Measurements from ENCODE around the gene KIF1A.

KIF1A gene

DNA sequence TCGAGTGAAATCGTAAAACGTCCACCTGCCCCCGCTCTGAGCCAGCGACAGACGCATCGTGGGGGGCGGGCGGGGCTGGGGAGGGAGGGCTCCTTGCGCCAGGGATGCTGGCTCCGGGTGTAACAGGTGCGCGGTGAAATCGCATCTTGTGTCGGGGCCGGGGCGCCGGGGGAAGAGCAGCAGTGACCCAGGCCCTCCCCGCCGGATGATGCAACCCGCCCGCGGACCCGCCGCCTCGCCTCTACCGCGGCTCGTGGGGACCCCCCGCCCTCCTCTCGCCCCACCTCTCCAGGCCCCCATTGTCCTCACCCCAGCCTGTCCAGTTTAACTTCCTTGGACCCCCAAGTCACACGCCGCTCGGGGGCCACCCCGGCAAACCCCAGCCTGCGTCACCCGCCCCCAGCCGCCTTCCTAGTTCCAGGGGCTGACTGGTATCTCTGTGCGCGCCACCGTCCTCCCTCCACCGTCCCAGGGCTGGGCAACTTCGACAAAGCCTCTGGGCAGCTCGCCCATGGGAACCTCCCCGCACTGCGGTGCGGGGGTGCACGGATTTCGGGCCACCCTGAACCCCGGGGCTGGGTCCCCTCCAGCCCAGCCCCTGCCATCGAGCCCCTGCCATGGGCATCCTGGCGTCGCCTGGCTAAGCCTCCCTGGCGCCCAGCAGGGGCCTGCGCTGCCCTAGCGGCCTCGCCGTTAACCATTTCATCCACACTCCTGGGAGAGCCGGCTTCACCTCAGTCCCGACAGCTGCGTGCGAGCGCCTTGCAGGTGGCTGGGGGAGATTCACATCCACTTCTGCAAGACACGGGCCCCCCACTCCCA lies 799 bp upstream of the KIF1A start:
- no peak for DNase-seq (ENCODE audit: low read depth in 3 of 3)

DNA sequence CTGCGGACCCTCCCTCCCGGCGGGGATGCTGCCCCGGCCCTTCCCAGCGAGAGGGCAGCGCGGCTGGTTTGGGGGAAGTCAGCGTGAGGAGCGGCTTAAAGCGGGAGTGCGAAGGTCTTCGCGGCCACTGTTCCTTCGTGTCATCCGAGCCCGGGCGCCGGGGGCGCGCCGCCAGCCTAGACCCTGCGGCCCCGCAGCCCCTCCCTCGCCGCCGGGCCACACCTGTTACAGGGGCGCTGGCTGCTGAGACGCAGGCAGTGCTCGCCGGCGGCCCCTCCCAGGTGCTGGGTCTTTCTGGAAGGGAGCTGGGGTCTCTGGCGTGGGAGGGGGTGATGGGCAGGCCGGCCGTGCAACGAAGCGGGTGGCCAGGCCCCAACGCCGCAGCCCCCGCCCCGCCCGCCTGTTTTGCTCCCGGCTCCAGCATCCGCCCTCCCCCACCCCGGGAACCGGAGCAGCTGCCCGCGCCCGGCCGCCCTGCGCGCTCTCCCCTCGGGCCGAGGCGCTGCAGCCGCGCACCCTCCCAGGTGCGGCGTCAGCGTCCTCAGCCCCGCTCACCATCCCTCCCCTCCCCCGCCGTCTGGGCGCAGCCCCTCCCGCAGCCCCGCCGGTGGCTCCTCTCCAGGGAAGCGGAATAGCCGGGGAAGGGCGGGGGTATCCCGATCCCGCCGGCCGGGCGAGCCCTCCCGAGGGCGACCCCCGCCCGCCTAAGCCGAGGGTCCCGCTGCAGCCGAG lies 727 bp downstream of the KIF1A start:
- no peak for DNase-seq (ENCODE audit: low read depth in 3 of 3)

DNA sequence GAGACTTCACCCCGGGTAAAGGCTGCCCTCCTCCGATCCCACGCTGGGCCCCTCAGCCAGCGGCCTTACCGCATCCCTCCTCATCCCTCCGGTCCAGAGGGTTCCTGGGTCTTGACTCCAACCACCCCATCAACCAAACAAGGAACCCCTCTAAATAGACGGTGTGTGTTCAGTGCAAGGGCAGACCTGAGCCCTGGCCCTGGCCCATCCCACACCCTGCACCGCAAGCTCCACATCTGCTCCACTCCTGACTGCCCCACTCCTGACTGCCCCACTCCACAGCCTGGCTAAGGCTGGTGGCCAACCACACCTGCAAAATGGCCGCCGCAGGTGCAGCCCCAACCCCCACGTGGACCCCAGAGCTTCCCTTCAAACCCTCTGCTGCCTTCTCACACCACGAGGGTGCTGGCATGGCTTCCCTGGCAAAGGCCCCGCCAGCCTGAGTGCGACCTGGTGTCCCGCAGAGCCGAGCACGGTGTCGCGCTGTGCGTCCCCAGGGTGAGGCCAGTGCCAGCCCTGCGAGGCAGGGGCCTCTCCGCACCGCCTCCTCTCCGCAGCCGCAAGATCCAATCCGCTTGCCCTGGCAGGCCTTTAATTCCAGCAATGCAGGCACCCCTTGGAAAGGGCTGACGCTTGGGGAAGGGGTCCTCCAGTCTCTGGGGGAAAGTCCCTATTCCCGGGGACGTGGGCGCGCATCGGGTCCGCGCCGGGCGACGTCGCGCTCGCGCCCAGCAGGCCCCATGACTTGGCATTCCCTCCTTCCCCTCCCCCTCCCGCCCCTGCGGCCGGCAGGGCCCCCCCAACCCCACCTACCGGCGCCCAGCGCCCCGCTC lies 1.5 kb downstream of the KIF1A start:
- no peak for DNase-seq (ENCODE audit: low read depth in 3 of 3)

DNA sequence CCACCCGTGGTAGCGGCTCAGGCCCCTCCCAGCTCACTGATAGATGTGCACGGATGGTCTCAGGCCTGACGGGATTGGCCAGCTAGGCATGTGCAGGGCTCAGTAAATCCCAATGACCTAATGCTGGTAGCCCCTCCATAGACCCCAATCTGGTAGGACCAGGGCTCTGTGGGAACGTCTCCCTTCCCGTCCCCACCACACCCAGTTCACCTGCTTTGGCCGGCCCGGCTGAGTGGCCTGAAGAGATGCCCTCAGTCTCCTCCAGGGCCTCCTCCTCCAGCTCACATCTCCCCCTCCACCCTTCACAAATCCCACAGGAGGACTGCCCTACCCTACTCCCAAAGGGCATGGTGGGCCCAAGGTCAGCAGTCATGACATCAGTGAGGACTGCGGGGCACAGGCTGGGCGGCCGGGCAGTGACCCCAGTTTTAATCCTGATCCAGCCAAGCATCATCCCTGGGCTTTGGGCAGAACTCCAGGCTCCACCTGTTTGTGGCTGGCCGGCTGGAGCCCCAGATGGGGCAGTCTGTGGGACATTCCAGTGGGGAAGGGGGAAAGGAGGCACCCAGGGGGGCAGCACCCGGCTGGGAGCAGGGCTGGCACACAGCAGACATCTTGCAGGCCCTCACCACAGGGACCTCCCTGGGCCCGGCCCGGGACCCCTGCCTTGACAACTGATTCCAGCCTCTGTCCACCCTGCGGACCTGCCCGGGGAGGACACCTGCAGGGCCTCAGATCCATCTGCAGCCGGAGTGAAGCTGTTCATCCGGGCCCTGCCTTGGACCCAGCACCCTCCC lies 2.3 kb downstream of the KIF1A start:
- DNase-seq (ENCODE audit: low read depth in 3 of 3): no peak

DNA sequence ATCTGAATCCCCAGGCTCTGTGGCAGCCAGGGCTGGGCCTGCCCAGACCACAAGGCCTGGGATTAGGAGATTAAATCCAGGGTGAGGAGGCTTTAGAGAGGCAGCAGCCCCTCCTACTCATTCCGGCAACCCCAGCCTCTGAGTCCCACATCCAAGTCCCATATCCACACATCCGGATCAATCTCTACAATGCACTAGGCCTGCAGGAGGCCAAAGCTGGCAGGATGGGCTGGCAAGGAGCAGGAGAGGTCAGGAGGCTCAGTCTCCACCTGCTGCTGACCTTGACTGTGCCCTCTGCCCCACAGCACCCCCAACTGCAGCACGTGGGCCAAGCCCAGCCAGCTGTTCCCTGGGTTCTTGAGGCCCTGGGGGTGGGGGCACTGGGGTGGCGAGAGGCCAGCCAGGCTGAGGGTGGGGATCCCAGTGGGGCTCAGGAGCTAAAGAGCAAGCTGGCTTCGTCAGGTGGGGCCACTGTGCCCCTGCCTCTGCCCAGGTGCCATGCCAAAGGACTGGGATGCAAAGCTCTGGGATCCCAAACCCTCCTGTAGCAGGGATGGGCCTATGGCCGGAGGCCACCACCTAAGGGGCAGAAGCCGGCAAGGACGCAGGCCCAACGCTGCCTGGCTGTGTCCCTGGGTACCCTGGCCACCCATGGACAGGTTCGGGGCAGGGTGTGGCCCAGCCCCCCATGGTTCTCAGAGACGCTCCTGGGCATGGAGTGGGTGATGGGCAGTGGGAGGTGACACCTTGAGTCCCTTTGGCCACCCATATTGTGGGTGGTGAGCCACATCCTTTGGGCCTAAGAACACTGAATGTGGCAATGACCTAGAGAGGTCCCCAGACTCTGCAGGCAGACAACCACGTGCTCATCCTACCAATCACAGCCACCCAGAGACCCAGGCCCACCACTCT lies 3.2 kb downstream of the KIF1A start:
- DNase-seq (ENCODE audit: low read depth in 3 of 3): no peak

DNA sequence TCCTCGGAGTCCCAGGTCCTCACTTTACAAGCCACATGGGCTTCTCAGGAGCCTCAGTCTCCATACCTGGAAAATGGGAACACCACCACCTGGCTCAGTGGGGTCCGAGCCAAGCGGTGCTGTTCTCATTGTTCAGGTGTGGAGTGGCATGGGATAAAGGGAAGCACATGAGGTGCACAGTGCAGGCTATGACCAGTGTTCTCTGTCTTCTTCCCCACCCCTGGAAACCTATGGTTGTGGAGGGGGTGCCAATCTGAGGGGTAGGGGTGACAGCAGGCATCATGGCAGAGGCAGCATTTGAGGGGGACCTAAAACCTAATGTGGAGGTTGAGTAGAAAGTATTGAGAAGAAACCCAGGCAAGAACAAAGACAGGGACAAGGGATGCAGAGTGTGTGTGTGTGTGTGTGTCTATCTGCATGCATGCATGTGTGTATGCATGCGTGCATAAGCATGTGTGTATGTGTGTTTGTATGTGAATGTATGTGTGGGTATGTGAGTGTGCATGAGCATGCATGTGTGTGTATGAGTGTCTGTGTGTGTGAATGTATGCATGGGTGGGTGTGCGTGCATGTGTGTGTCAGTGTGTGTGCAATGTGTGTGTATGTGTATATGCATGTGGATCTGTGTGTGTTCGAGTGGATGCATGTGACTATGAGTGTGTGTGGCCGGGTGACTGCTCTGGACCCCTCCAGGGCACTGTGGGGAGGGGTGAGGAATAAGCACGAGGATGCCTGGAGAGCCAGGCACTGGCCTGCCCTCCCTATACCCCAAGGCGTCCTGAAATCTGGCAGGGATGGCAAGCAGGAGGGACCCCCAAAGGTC lies 4.0 kb downstream of the KIF1A start:
- no peak for DNase-seq (ENCODE audit: low read depth in 3 of 3)

DNA sequence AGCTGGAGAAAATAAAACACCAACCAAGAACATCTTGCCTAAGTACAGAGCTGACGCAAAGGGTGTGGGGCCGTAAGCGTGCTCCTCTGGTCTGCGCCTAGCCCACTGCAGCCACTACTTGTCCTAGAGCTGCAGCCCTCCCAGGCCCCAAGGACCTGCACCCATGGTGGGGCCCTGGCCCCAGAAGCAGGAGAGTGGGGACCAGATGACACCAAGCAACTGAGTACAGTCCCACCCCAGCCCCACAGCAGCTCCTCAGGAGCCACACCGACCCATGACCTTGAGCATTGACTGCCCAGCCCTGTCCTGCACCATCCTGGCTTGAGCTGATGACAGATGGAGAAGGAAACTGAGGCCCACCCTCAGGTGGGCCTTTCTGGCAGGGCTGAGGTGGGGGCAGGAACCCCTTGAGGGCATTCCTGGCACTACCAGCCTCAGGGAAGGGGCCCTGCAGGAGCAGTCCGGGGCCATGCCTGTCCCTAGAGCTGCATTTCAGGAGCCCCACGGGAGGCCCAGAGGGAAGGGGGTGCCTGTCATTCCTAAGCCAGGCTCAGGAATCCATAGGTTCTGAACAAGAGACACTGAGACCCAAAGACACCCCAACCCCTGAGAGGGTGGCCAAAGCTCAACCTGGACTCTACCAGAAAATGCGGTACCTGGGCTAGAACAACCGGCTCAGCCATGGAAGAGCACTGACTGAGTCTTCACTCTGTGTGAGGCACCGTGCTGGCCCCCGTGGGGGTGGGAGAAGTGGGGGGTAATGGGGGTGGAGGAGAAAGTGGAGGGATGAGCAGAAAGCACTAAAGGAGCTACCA lies 4.9 kb downstream of the KIF1A start:
- DNase-seq (ENCODE audit: low read depth in 3 of 3): no peak

DNA sequence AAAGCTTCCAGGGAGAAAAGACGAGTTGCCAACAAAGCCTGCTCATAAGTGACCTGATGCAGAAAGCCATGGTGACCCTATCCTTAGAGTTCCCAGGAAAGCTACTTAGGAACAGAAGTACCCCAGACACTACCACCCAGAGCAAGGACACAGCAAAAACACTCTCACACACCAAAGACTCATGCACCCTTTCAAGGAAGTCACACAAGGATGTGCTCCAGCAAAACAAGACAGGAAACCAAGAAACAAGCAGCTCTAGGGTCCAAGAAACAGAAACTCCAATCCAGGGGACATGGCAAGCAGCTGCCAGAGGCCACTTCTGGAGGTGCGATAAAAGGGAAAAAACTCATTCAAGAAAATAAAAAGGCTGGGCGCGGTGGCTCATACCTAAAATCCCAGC lies 5.7 kb downstream of the KIF1A start:
- no peak for DNase-seq (ENCODE audit: low read depth in 3 of 3)

DNA sequence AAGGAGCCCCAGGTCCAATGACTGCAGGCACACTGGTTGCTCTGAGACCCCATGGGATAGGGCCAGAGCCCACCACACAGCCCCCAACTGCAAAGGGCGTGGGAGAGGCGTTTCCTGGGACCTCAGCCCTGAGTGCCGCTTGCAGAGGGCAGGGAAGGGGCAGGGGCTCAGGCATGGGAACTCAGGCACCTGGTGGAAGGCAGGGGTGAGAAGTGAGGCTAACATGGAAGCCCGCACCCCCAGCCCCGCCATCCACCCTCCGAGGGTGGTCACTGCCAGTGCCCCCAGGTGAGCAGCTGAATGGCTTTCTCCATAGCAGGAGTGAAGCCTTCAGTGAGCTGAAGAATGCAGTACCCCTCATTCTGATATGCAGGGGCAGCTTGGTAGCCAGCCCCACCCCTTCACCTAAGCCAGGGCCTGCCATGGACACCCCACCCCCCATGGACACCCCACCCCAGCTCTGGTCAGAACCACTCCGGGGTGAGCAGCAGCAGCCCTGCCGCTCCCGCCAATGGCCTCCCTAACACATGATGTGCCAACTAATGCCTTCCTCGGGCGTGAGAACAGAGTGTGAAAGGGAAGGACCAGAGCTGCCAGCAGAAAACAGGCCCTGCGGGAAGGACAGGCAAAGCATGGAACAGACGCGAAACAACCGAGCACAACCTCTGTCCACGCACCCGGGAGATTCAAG lies 6.6 kb downstream of the KIF1A start:
- no peak for DNase-seq (ENCODE audit: low read depth in 3 of 3)

DNA sequence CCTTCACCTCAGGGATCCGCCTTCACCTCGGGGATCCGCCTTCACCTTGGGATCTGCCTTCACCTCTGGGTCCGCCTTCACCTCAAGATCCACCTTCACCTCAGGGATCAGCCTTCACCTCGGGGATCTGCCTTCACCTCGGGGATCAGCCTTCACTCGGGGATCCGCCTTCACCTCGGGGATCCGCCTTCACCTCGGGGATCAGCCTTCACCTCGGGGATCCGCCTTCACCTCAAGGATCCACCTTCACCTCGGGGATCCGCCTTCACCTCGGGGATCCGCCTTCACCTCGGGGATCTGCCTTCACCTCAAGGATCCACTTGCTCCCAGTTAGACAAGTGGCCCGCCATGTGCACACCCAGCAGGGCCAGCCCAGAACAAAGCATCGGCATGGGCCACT lies 7.3 kb downstream of the KIF1A start:
- DNase-seq (ENCODE audit: low read depth in 3 of 3): no peak

DNA sequence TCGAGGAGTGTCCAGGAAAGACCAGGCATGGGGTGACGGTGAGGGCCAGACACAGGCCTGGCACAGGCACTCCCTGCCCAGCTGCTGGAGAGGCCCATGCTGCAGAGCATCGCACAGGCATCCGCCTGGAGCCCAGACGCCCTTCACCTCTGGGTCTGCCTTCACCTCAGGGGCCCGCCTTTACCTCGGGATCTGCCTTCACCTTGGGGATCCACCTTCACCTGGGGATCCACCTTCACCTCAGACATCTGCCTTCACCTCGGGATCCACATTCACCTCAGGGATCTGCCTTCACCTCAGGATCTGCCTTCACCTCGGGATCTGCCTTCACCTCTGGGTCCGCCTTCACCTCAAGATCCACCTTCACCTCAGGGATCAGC lies 7.7 kb downstream of the KIF1A start:
- no peak for DNase-seq (ENCODE audit: low read depth in 3 of 3)

DNA sequence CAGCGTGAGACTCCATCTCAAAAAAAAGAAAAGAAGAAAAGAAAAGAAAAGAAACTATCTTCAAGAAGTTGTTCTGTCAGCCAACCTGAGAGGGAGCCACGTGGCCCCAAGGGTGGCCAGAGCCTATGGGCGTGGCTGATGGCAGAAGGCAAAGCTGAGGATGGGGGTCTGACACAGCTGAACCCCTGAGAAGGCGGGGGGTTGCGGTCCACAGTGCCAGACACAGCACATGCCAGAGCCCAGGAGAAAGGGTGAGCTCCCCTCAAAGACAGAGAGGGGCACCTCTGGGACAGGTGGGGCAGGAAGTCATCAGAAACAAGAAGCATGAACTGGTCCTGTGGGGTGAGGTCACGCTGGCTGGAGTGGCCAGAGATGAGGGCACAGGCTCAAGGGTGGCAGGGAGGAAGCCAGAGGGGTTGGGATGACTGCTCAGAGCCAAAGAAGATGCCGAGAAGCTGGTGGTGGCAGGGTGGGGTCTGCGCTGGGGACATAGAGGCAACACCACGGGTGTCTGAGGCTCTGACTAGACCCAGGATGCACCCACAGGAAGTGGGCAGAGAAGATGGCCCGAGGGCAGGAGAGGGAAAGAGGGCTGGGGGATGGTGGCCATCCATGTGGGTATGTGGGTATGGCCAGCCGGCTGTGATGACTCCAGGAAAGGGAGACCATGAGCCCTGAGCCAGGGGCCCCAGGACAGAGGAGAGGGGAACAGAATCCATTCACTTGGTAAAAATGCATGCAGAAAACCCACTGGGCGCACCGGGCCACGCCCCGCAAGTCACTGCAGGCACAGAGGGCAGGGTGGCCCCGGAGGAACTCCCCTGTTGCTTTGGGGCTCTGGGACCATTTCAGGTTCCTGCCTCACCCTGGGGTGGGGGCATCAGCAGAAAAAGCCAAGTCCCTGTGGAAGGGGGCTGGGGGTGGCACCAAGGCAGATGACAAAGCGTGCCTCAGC lies 8.4 kb downstream of the KIF1A start:
- DNase-seq (ENCODE audit: low read depth in 3 of 3): no peak

DNA sequence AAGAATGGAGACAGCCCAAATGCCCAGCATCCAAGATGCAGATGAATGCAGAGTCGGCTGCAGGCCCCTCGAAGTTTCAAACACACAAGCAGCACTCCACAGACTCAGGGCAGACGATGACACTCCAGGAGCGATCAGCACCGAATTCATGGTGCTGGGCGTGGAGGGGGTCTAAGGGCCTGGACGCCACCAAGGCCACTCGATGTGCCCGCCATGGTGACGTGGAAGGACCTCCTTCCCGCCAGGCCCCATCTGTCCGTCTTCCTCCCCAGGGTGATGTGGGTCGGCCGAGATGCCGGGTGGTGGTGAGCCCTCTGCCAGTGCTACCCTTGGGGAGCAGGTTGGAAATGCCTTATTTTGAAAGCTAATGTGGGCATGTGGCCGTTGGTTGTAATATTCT lies 9.4 kb downstream of the KIF1A start:
- no peak for DNase-seq (ENCODE audit: low read depth in 3 of 3)

DNA sequence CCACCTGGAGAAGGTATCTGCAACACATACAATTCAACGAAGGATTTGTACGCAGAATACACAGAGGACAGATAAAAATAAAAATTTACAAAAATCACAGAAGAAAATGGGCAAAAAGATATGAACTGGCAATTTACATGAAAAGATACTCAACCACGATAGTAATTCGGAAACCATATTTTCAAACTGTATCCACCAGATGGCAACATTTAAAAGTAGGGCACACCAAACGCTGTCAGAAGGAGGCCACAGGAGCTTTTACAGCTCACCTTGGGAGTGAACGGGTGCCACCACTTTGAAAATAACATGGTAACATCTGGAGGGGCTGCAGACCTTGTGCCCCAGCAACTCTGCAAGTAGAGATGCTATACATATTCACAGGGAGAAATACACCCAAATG lies 9.8 kb downstream of the KIF1A start:
- no peak for DNase-seq (ENCODE audit: low read depth in 3 of 3)

DNA sequence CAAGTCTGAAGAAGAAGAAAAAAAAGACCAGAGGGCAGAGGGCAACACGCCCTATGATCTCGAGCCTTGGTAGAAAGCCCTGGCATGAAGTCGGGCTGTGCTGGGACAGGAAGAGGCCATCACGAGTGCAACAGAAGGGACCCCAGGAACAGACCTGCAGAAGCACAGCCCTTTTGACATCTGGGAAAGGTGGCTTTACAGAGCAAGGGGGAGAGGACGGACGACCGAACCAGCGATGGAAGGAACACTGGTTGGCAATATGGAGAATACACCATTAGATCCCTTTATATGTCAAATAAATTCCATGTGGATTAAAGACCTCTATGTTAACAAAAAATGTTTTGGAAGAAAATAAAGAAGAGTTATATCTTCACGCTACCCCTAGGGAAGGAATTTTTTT lies 10.7 kb downstream of the KIF1A start:
- no peak for DNase-seq (ENCODE audit: low read depth in 3 of 3)

DNA sequence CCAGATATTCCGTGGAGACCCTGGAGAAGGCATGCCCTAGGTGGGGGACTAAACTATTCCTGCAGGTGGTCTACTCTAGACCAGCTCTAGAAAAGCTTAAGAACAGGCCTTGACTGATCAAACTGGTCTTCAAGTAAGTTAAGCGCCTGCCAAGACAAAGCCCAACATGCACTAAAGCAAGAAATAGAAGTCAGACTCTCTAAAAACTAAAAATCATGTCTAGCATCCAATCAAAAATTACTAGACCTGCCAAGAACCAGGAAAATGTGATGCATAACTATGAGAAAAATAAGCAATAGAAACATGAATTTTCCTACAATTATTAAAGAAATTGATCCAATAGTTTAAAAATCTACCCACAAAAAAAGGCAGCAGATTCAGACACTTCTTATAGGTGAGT lies 13.6 kb downstream of the KIF1A start:
- no peak for DNase-seq (ENCODE audit: low read depth in 3 of 3)

DNA sequence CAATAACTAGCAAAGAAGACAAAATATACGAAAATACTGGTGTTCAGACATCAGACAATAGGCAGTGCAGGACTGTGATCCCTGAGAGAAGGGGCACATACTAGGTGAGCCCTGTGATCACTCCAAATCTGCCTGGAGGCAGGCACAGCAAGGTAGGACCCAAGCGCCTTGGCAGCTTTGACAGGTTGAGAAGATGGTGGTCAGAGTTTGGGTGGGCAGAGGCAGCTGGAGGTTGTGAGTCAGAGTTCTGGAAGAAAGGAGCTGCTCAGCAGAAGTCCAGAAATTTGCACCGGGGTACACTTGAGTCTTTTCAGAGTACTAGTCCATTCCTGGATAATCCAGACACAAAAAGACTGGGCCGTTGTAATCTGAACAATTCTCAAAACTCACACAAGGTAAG lies 14.0 kb downstream of the KIF1A start:
- DNase-seq (ENCODE audit: low read depth in 3 of 3): no peak
